ENCODE data around the gene ZSCAN30.
A peak's percentile ranks its signal among the peaks of the same experiment; 100 is the strongest.
"Not testable (repeated sequence)": the region's sequence is repeated elsewhere in the genome, so short reads cannot be mapped to it uniquely, and the experiment has no call there.

ZSCAN30 gene

GRCh38 chr18:35231052-35231451 lies 59.0 kb downstream of the ZSCAN30 start:
- DNase-seq = peak; percentile 67

- DNase-seq = no peak
Measured at GRCh38 chr18:35227254-35227653, 62.8 kb downstream of the ZSCAN30 start.

DNA sequence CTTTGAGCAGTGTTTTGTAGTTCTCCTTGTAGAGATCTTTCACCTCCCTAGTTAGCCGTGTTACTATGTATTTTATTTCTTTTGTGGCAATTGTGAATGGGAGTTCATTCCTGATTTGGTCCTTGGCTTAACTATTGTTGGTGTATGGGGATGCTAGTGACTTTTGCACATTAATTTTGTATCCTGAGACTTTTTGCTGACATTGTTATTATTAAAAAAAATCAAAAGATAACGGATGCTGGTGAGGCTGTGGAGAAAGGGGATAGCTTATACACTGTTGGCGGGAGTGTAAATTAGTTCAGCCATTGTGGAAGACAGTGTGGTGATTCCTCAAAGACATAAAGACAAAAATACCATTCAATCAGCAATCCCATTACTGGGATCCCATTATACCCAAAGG lies 66.2 kb downstream of the ZSCAN30 start:
- no peak for DNase-seq

DNA sequence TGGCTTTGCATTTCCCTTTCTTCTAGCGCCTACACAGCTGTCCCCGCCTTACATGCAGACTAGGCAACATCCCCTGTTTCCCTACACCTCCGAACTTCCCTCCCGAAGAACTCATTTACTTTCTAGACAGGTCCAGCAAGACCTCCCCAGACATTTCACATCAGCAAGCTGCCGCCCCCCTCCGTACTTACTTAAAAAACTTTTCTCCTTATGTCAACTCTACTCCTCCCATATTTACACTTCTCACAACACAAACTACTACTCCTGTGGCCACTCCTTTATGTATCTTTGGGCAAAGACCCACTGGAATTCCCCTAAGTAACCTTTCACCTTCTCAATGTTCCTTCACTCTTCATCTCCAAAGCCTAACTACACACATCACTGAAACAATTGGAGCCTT lies 69.6 kb downstream of the ZSCAN30 start:
- DNase-seq = no peak

- not testable (repeated sequence) for DNase-seq
Measured at GRCh38 chr18:35219331-35219730, 70.7 kb downstream of the ZSCAN30 start.

- DNase-seq = not testable (repeated sequence)
Measured at GRCh38 chr18:35216611-35217010, 73.4 kb downstream of the ZSCAN30 start.

GRCh38 chr18:35215026-35215425 lies 75.0 kb downstream of the ZSCAN30 start:
- no peak for DNase-seq

- not testable (repeated sequence) for DNase-seq
Measured at GRCh38 chr18:35205746-35206458, 84.1 kb downstream of the ZSCAN30 start.

DNA sequence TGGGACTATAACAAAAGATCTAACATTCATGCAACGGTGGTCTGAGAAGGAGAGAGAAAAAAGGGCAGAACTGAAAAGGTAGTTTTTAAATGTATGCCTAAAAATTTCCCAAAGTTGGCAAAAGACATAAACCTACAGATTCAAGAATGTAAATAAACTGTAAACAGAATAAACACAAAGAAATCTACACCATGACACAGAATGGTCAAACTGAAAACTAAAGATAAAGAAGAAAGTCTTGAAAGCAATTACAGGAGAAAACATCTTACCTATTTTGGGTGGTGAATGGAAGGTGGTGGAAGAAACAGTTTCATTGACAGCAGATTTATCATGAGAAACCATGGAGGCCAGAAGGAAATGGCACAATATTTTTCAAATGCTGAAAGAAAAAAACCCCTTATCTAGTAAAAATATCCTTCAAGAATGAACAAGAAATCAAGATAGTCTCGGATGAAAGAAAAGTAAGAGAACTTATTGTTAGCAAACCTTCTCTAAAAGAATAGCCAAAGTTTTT lies 84.8 kb downstream of the ZSCAN30 start:
- no peak for DNase-seq

GRCh38 chr18:35203067-35203466 lies 87.0 kb downstream of the ZSCAN30 start:
- DNase-seq = peak; percentile 59

GRCh38 chr18:35201256-35201931 lies 88.6 kb downstream of the ZSCAN30 start:
- peak; percentile 53 for DNase-seq
